H1 (cell line): ENCODE measurements around the gene SERPING1. TPM values are rescaled to one million over a fixed set of nuclear protein-coding genes. Genes with fewer than 3 reads are reported as not detected.

Source experiments
- CTCF ChIA-PET: fragments of 300-600 bp; sonication (Branson Sonifier 250); formaldehyde crosslinking; loops from one replicate; lab custom pipeline; 2021; ENCODE audit not compliant: partially characterized antibody; lab: Charles Lee
- POLR2A ChIA-PET: fragments of 300-600 bp; sonication (Branson Sonifier 250); formaldehyde crosslinking; loops from one replicate; lab custom pipeline; 2021; ENCODE audit warnings: inconsistent platforms; ENCODE audit not compliant: partially characterized antibody; lab: Charles Lee
- DNase-seq, 2 experiments: peaks; one replicate each; pipeline versions ENCODE4 v3.0.0 to v3.0.0-alpha.2; 2010 to 2022; ENCODE audit warnings: low spot score in 2 of 2, low read depth in 1 of 2, mixed read lengths in 1 of 2
- FAIRE-seq: peaks from 2 replicates; lab custom pipeline; 2011; peaks lifted over from hg19 to GRCh38; lab: Jason Lieb, UNC
- H2AFZ ChIP-seq: 2 replicates; pipeline ENCODE4 v1.8.1; 2012; ENCODE audit warnings: low read length, inconsistent platforms
- H2AK5ac ChIP-seq: 2 replicates; pipeline ENCODE4 v1.6.1; 2013; ENCODE audit warnings: low read depth, low read length
- H2BK120ac ChIP-seq: replicated peaks from 2 replicates; pipeline ENCODE3; 2013; ENCODE audit warnings: low read depth, low read length, inconsistent platforms
- H2BK12ac ChIP-seq: 2 replicates; pipeline ENCODE4 v1.6.1; 2013; ENCODE audit warnings: low read depth, low read length
- H2BK15ac ChIP-seq: 2 replicates; pipeline ENCODE4 v1.6.1; 2013; ENCODE audit warnings: low read length
- H2BK20ac ChIP-seq: 2 replicates; pipeline ENCODE4 v1.6.1; 2013; ENCODE audit warnings: low read length
- H2BK5ac ChIP-seq: 2 replicates; pipeline ENCODE4 v1.6.1; 2013; ENCODE audit warnings: low read depth, low read length
- H3K14ac ChIP-seq: 2 replicates; pipeline ENCODE4 v1.6.1; 2013; ENCODE audit warnings: inconsistent platforms; ENCODE audit not compliant: insufficient read length
- H3K18ac ChIP-seq: 2 replicates; pipeline ENCODE4 v1.6.1; 2013; ENCODE audit warnings: low read length; ENCODE audit errors: extremely low read depth
- H3K23ac ChIP-seq: 2 replicates; pipeline ENCODE4 v1.6.1; 2013; ENCODE audit warnings: inconsistent platforms; ENCODE audit not compliant: insufficient read length
- H3K23me2 ChIP-seq: 2 replicates; pipeline ENCODE4 v1.6.1; 2013; ENCODE audit warnings: low read depth, low read length
- H3K27ac ChIP-seq: 2 replicates; pipeline ENCODE4 v1.6.1; 2011; ENCODE audit warnings: low read depth, low read length, inconsistent platforms
- H3K27me3 ChIP-seq, 4 experiments: replicated peaks in 1 of 4; 1 replicate in 1 of 4; 2 replicates in 3 of 4; pipeline versions ENCODE4 v1.6.1 to v1.8.1; 2011 to 2013; ENCODE audit warnings: low read length in 3 of 4, mild to moderate bottlenecking in 3 of 4, inconsistent platforms in 2 of 4, mixed read lengths in 2 of 4, moderate library complexity in 1 of 4; ENCODE audit not compliant: control insufficient read depth in 3 of 4, insufficient read depth in 3 of 4; ENCODE audit errors: extremely low read depth in 1 of 4
- H3K36me3 ChIP-seq, 4 experiments: 2 replicates each; pipeline versions ENCODE4 v1.6.1 to v1.8.1; 2011 to 2013; ENCODE audit warnings: mild to moderate bottlenecking in 4 of 4, low read length in 3 of 4, moderate library complexity in 2 of 4, control low read depth in 1 of 4, inconsistent platforms in 1 of 4; ENCODE audit not compliant: insufficient read depth in 4 of 4, control insufficient read depth in 2 of 4
- H3K4ac ChIP-seq: replicated peaks from 2 replicates; pipeline ENCODE3; 2013; ENCODE audit warnings: low read length, low read depth, mixed read lengths, inconsistent platforms; ENCODE audit not compliant: insufficient read length
- H3K4me1 ChIP-seq, 4 experiments: replicated peaks in 1 of 4; 1 replicate in 1 of 4; 2 replicates in 3 of 4; pipeline versions ENCODE4 v1.6.1 to v1.8.1; 2011 to 2013; ENCODE audit warnings: low read length in 3 of 4, inconsistent platforms in 2 of 4, mixed read lengths in 1 of 4; ENCODE audit not compliant: insufficient read depth in 4 of 4, control insufficient read depth in 3 of 4
- H3K4me2 ChIP-seq, 2 experiments: 2 replicates each; pipeline versions ENCODE4 v1.6.1 to v1.8.1; 2011 to 2013; ENCODE audit warnings: low read depth in 2 of 2, low read length in 2 of 2, control low read depth in 1 of 2, inconsistent platforms in 1 of 2, mild to moderate bottlenecking in 1 of 2; ENCODE audit not compliant: insufficient read depth in 1 of 2
- H3K4me3 ChIP-seq, 4 experiments: fragments of 200-600, 300-600 bp in 1 of 4; sonication (generic), shearing (Covaris generic), sonication (Bioruptor Twin) in 1 of 4; 2 replicates each; pipeline versions ENCODE4 v1.5.1 to v1.8.1; 2011 to 2016; ENCODE audit warnings: low read length in 4 of 4, low read depth in 3 of 4, control low read depth in 2 of 4, inconsistent platforms in 2 of 4, mild to moderate bottlenecking in 2 of 4, mixed read lengths in 1 of 4, moderate library complexity in 1 of 4; ENCODE audit not compliant: insufficient read depth in 2 of 4; ENCODE audit errors: extremely low read depth in 1 of 4
- H3K56ac ChIP-seq: replicated peaks from 2 replicates; pipeline ENCODE3; 2013; ENCODE audit warnings: low read depth, mild to moderate bottlenecking, mixed read lengths, low read length, inconsistent platforms; ENCODE audit not compliant: insufficient read length
- H3K79me1 ChIP-seq: 2 replicates; pipeline ENCODE4 v1.6.1; 2013; ENCODE audit warnings: low read depth, low read length, control low read depth
- H3K79me2 ChIP-seq, 2 experiments: 2 replicates each; pipeline versions ENCODE4 v1.6.1 to v1.8.1; 2012 to 2013; ENCODE audit warnings: low read length in 2 of 2, mild to moderate bottlenecking in 2 of 2, inconsistent platforms in 1 of 2; ENCODE audit not compliant: insufficient read depth in 2 of 2, control insufficient read depth in 1 of 2
- H3K9ac ChIP-seq, 4 experiments: replicated peaks in 1 of 4; 1 replicate in 1 of 4; 2 replicates in 3 of 4; pipeline versions ENCODE4 v1.6.1 to v1.8.1; 2011 to 2013; ENCODE audit warnings: low read depth in 3 of 4, low read length in 3 of 4, control low read depth in 2 of 4, mild to moderate bottlenecking in 2 of 4, moderate library complexity in 2 of 4, inconsistent platforms in 1 of 4; ENCODE audit errors: extremely low read depth in 1 of 4
- H3K9me3 ChIP-seq, 2 experiments: 2 replicates each; pipeline versions ENCODE4 v1.6.1 to v1.8.1; 2012 to 2013; ENCODE audit warnings: mild to moderate bottlenecking in 2 of 2, moderate library complexity in 2 of 2, control low read depth in 1 of 2, inconsistent platforms in 1 of 2, low read depth in 1 of 2, low read length in 1 of 2, mixed read lengths in 1 of 2; ENCODE audit not compliant: insufficient read depth in 2 of 2
- H4K20me1 ChIP-seq, 2 experiments: replicated peaks in 1 of 2; 2 replicates each; pipeline versions ENCODE3 to v1.8.1; 2011 to 2013; ENCODE audit warnings: inconsistent platforms in 2 of 2, low read length in 2 of 2, mild to moderate bottlenecking in 1 of 2; ENCODE audit not compliant: insufficient read depth in 2 of 2, control insufficient read depth in 1 of 2
- H4K5ac ChIP-seq: 2 replicates; pipeline ENCODE4 v1.6.1; 2013; ENCODE audit warnings: low read length, low read depth, mixed read lengths, inconsistent platforms; ENCODE audit not compliant: insufficient read length
- H4K8ac ChIP-seq: 2 replicates; pipeline ENCODE4 v1.8.0; 2013; ENCODE audit warnings: mild to moderate bottlenecking, moderate library complexity, low read length, inconsistent platforms; ENCODE audit not compliant: insufficient read depth; ENCODE audit errors: extremely low read depth
- H4K91ac ChIP-seq: replicated peaks from 2 replicates; pipeline ENCODE3; 2013; ENCODE audit warnings: low read length, mixed read lengths, inconsistent platforms; ENCODE audit not compliant: insufficient read length
- CBX5 ChIP-seq: fragments of 300-800, 300-1000 bp; sonication (generic); IDR thresholded peaks from 2 replicates; pipeline ENCODE4 v1.7.1; 2016; ENCODE audit warnings: antibody characterized with exemption, low read length, low read depth
- EGR1 ChIP-seq: IDR thresholded peaks from 2 replicates; pipeline ENCODE4 v1.6.1; 2011; ENCODE audit warnings: low read depth, low read length, borderline replicate concordance
- KDM4A ChIP-seq: IDR thresholded peaks from one replicate; pipeline ENCODE4 v1.7.1; 2012; ENCODE audit warnings: low read depth, mild to moderate bottlenecking, moderate library complexity, low read length, inconsistent platforms; ENCODE audit not compliant: severe bottlenecking
- MAX ChIP-seq: IDR thresholded peaks from 2 replicates; pipeline ENCODE4 v1.6.1; 2012; ENCODE audit warnings: inconsistent platforms
- NRF1 ChIP-seq: IDR thresholded peaks from 2 replicates; pipeline ENCODE4 v1.6.1; 2011; ENCODE audit warnings: mild to moderate bottlenecking, low read depth, low read length, improper control_type of control experiment
- PHF8 ChIP-seq: fragments of 200-600 bp; sonication (generic); conservative IDR thresholded peaks from 2 replicates; pipeline ENCODE4 v1.7.1; 2012; ENCODE audit warnings: low read depth, mild to moderate bottlenecking, inconsistent platforms, low read length, moderate library complexity
- POU5F1 ChIP-seq: IDR thresholded peaks from 2 replicates; pipeline ENCODE4 v1.6.1; 2011; ENCODE audit warnings: low read depth, mild to moderate bottlenecking, low read length, moderate library complexity
- RNF2 ChIP-seq: fragments of 200-900, 300-1000 bp; sonication (generic); IDR thresholded peaks from 2 replicates; pipeline ENCODE4 v1.7.1; 2016; ENCODE audit warnings: borderline replicate concordance, low read depth, mild to moderate bottlenecking, antibody characterized with exemption, low read length; ENCODE audit not compliant: poor library complexity, severe bottlenecking; ENCODE audit errors: missing control alignments
- SP2 ChIP-seq: IDR thresholded peaks from 2 replicates; pipeline ENCODE4 v1.6.1; 2012; ENCODE audit warnings: mild to moderate bottlenecking, low read length, inconsistent platforms
- SRF ChIP-seq: IDR thresholded peaks from 2 replicates; pipeline ENCODE4 v1.6.1; 2011; ENCODE audit warnings: mild to moderate bottlenecking, low read depth, low read length, moderate library complexity
- TCF12 ChIP-seq: IDR thresholded peaks from 2 replicates; pipeline ENCODE4 v1.6.1; 2011; ENCODE audit warnings: low read depth, mild to moderate bottlenecking, low read length
- TEAD4 ChIP-seq: IDR thresholded peaks from 2 replicates; pipeline ENCODE4 v1.6.1; 2012; ENCODE audit warnings: low read depth, low read length, inconsistent platforms, mixed read lengths
- WGBS, 2 experiments: shearing (Covaris generic) in 1 of 2; methylation state at CpG; one replicate each; pipeline versions ENCODE4 v1.1.6 to v1.1.7; 2013 to 2015; ENCODE audit warnings: low lambda C conversion rate in 2 of 2, mixed read lengths in 2 of 2, inconsistent platforms in 1 of 2, low coverage in 1 of 2, missing lambda C conversion rate in 1 of 2; ENCODE audit not compliant: insufficient replicate concordance in 2 of 2, insufficient coverage in 1 of 2, insufficient read length in 1 of 2; ENCODE audit errors: extremely low coverage in 1 of 2, missing lambda C conversion rate in 1 of 2; 5-methylcytosine and 5-hydroxymethylcytosine counted together
- polyA plus RNA-seq, 7 experiments: library from polyadenylated mRNA; depleted of rRNA in 3 of 7; stranded (reverse) in 5 of 7; unstranded in 2 of 7; fragments of >200 nt in 5 of 7; fragments of 200-250 nt in 2 of 7; gene quantifications; 1 replicate in 5 of 7; 2 replicates in 1 of 7; 4 replicates in 1 of 7; pipeline versions ENCODE4 v1.2.1 to v1.2.3, GENCODE V29; 2011 to 2013; ENCODE audit warnings: missing spikeins in 2 of 7, mixed read lengths in 2 of 7
- total RNA-seq: library from RNA; stranded (reverse); fragmentation: NEBNext Ultra II Directional; extraction: Animal tissue kit (Norgen Biotek cat#: 25700); gene quantifications from 2 replicates; pipeline ENCODE4 v1.2.1, GENCODE V29; 2021
- TF ChIP-seq, protein P1 (sequence below): IDR thresholded peaks from 2 replicates; pipeline ENCODE4 v1.6.1; 2011; ENCODE audit warnings: low read length, improper control_type of control experiment

SERPING1 gene
- total and polyA plus RNA-seq, 2 of the 8 experiments (the other 6 are each of a cell fraction or from before 2014, with no cell fraction given): 50.9 to 54.8 TPM

GRCh38 chr11:57584341-57584740 lies 13.1 kb upstream of the SERPING1 start:
- Histone ChIP-seq H3K36me3 (no peaks in the 10 kb centered on the region), H3K9ac (no peak overlapping the region), H3K79me2 (no peaks in the 10 kb centered on the region), H3K9me3 (no peaks in the 10 kb centered on the region), H3K4me2 (no peak overlapping the region), H2BK12ac (no peak overlapping the region), H3K27ac (no peak overlapping the region), H3K27me3 (no peaks in the 10 kb centered on the region), H3K4ac (no peak overlapping the region), H4K20me1 (no peaks in the 10 kb centered on the region), H3K4me1 (no peaks in the 10 kb centered on the region), H4K91ac (no peak overlapping the region), H4K8ac (no peak overlapping the region), H3K79me1 (no peaks in the 10 kb centered on the region), H2BK20ac (no peak overlapping the region), H2BK15ac (no peak overlapping the region), H2AK5ac (no peak overlapping the region), H2AFZ (no peak overlapping the region), H3K56ac (no peak overlapping the region), H3K14ac (no peak overlapping the region), H3K18ac (no peak overlapping the region), H3K23ac (no peak overlapping the region), H2BK120ac (no peak overlapping the region), H2BK5ac (no peak overlapping the region), H4K5ac (no peak overlapping the region), H3K4me3 (no peak overlapping the region), H3K23me2 (no peaks in the 10 kb centered on the region)
- FAIRE-seq (no peak), DNase-seq (no peak)
- WGBS, 2 experiments: 78% methylated on average over 9 of the region's 9 CpGs; no CpG with 5 or more reads in 1 of the 2 experiments
- ChIA-PET CTCF (interaction anchor here (0.7 to 2.1 kb wide), 8 partner anchors 9 to 91 kb away, joined by 3 to 10 read pairs (median 4); partner anchors contain the start of gene UBE2L6), POLR2A (interaction anchor here (1.0 to 51.1 kb wide), 5 partner anchors 10 to 88 kb away, joined by 3 to 1546 read pairs (median 4); partner anchors contain the start of genes CLP1, SERPING1 and YPEL4)
- no peak for TF ChIP-seq POU5F1
- TF ChIP-seq TCF12: no peak
- TF ChIP-seq EGR1: no peak
- no peak for TF ChIP-seq KDM4A
- no peak for TF ChIP-seq MAX
- TF ChIP-seq PHF8: no peak
- TF ChIP-seq, protein P1, sequence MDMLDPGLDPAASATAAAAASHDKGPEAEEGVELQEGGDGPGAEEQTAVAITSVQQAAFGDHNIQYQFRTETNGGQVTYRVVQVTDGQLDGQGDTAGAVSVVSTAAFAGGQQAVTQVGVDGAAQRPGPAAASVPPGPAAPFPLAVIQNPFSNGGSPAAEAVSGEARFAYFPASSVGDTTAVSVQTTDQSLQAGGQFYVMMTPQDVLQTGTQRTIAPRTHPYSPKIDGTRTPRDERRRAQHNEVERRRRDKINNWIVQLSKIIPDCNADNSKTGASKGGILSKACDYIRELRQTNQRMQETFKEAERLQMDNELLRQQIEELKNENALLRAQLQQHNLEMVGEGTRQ: no peak
- no peak for TF ChIP-seq RNF2
- no peak for TF ChIP-seq TEAD4
- TF ChIP-seq NRF1: no peak
- no peak for TF ChIP-seq SRF
- TF ChIP-seq CBX5: no peak
- TF ChIP-seq SP2: no peak
